GM21576 (cell line): ENCODE results near the gene CD63.
"Not testable (repeated sequence)": the region's sequence is repeated elsewhere in the genome, so short reads cannot be mapped to it uniquely, and the experiment has no call there.

ENCODE experiments used
- ATAC-seq: cut with Tn5 transposase; IDR thresholded peaks from one replicate; pipeline ENCODE4 v1.9.1; 2021; ENCODE audit warnings: mild to moderate bottlenecking, moderate library complexity; ENCODE audit not compliant: unreplicated experiment

Gene CD63

GRCh38 chr12:55728939-55729818, at the start of gene CD63:
Gene CD63 (minus strand): TSS chr12:55729009. CDS start chr12:55728341, 668 bp downstream.
- ATAC-seq: peak; percentile 68

DNA sequence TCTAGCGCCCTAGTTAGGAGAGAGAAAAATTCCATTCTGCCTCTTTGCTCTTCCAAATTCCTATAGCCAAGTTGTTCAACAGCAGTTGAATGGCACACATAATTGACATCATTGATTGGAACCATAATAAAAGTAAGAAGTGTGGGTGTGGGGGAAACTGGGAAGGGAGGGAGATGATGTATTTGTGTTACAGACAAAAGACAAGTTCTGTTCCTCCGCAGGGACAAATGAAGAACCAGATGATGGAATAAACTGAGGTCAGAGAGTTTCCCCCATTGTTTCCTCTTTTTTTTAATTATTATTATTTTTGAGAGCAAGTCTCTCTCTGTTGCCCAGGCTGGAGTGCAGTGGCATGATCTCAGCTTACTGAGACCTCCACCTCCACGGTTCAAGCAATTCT, 49.0 kb upstream of the CD63 start:
- ATAC-seq: no peak

DNA sequence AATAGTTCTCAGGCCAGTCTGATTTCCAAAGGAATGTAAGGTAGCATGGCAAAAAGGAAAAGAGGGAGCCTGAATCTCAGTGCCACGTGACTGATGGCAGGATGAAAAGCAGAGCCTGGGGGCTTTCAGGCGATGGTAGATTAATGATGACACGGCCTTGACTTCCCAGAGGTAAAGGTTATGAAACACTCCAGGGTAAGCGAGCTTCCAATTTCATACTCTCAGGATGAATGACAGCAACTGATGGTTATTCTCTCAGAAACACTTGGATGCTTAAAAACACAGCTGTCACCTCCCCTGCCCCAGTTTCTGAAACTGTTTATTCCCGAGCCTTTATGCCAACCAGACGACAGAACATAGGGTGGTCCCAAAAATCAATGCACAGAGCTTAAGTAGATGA, 42.9 kb upstream of the CD63 start:
- no peak for ATAC-seq

DNA sequence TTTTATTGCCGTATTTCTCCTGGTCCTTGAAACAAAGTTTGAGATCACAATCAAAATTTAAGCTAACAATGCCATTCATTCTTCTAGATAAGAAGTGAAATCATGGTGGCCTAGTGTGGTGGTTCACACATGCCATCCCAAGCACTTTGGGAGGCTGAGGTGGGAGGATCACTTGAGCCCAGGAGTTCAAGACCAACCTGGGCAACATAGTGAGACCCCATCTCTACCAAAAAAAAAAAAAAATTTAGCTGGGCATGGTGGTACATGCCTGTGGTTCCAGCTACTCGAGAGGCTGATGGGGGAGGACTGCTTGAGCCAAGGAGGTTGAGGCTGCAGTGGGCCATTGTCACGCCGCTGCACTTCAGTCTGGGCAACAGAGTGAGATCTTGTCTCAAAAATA, 38.3 kb upstream of the CD63 start:
- no peak for ATAC-seq

DNA sequence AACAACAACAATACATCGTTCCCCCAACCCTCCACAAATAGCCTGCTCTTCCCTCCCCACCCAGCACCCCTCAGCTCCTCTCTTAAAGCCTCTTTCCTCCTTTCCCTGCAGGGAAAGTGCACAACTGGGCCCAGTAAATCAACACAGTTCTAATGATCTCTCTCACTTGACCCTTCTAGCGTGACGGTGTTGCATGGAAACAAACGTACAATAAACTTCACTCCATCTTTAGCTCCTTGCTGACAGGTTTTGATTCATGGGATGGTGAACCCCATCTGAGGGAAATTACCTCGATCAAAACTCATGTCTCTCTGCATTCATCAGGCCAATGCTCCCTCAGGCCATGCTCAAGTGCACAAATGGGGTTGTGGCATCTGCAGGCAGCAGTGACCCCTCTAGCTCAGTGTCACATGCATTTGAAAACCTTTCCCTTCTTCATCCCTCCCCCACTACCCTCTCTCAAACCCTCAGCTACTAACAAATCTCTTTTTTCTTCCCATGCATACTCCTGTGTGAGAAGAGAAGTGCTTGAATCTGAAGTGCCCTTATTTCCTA, 37.0 kb upstream of the CD63 start:
- ATAC-seq: no peak

DNA sequence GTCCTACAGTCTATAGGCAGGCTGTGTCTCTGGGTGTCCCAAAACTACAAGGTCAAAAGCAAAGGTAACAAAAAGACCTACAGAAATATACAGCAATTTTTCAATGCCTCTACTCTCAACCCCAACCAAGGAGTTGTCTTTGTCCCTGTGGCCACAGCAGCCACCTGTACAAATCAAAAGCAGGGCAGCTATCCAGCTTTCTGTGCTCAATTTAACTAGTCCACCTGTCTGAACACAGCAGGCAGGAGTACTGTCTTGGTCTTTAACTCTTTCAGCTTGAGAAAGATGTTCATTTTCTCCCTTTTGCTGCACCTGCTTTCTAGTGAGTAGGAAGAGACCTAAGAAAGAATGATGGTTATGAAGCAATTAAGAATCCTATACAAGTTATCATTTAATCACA, 33.8 kb upstream of the CD63 start:
- ATAC-seq: no peak

DNA sequence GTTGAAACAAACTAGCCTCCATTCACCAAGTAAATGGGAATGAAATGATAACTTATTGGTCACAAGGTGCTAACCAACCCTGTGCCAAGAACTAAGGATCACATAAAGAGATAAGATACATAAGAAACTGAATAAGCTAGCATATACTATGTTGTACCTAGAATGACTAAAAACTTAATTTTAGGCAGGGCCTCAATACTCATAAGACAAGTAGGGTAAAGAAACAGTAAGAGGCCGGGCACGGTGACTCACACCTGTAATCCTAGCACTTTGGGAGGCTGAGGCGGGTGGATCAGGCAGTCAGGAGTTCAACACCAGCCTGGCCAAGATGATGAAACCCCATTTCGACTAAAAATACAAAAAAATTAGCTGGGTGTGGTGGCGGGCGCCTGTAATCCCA, 31.9 kb upstream of the CD63 start:
- no peak for ATAC-seq

DNA sequence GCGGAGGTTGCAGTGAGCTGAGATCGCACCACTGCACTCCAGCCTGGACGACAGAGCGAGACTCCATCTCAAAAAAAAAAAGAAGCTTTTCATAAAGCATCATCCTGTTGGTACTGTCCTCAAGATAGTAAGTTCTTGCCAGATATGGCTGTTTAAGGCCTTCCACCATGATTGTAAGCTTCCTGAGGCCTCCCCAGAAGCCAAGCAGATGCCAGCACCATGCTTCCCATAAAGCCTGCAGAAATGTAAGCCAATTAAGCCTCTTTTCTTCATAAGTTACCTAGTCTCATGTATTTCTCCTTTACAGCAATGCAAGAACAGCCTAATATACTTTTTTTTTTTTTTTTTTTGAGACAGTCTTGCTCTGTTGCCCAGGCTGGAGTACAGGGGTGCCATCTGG, 29.8 kb upstream of the CD63 start:
- ATAC-seq: not testable (repeated sequence)

- no peak for ATAC-seq
These were observed 28.9 kb upstream of the CD63 start for GRCh38 chr12:55757701-55758100.

- ATAC-seq: no peak
These were observed 26.4 kb upstream of the CD63 start for GRCh38 chr12:55755246-55755645.

DNA sequence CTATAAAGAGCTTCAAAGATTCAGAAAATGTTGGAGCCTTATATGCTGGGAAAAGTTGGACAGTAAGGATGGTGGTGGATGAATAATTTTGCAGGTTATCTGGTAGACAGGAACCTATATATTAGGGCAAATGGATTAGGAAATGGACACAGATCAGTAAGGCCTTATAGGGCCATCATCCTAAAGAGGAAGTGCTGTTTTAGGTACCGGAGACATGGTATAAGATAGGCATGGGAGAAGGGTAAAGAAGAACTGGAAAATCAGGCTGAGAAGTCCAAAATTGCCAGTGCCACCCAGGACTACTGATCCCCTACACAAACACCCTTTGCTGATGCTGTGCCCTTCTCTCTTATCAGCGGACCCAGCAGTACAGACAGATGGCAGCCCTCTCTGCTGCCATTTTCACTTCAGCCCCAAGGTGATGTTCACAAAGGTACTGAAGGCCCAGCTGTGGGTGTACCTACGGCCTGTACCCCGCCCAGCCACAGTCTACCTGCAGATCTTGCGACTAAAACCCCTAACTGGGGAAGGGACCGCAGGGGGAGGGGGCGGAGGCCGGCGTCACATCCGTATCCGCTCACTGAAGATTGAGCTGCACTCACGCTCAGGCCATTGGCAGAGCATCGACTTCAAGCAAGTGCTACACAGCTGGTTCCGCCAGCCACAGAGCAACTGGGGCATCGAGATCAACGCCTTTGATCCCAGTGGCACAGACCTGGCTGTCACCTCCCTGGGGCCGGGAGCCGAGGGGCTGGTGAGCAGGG, 19.6 kb upstream of the CD63 start:
- ATAC-seq: no peak

GRCh38 chr12:55746913-55747231, 18.1 kb upstream of the CD63 start:
- ATAC-seq: no peak

GRCh38 chr12:55746174-55746912, 17.5 kb upstream of the CD63 start:
- ATAC-seq: no peak

GRCh38 chr12:55745361-55746173, 16.8 kb upstream of the CD63 start:
- ATAC-seq: no peak

GRCh38 chr12:55744340-55745030, 15.7 kb upstream of the CD63 start:
- ATAC-seq: no peak

GRCh38 chr12:55743406-55744339, 14.9 kb upstream of the CD63 start:
- ATAC-seq: peak; percentile 37

GRCh38 chr12:55742719-55743405, 14.1 kb upstream of the CD63 start, which contains the start of gene GDF11:
Gene GDF11 (plus strand): TSS chr12:55743122. CDS start chr12:55743317, 195 bp downstream.
- ATAC-seq: peak; percentile 29
